WTC11 (cell line): Measurements from ENCODE around the gene PROCA1. TPM values are rescaled to one million over a fixed set of nuclear protein-coding genes. Genes with fewer than 3 reads are reported as not detected.

Experiments used
- CREB1 ChIP-seq: sonication (generic); formaldehyde crosslinking; IDR thresholded peaks from 2 replicates; pipeline ENCODE4 v1.8.0; 2023; ENCODE audit warnings: mild to moderate bottlenecking, missing genetic modification reagents
- EMX1 ChIP-seq: fragments of 250-450 bp; sonication (Bioruptor Pico); IDR thresholded peaks from 2 replicates; pipeline ENCODE4 v1.8.0; 2021; ENCODE audit warnings: mild to moderate bottlenecking
- ETV6 ChIP-seq: sonication (generic); formaldehyde crosslinking; IDR thresholded peaks from 2 replicates; pipeline ENCODE4 v1.8.1; 2022; ENCODE audit warnings: mild to moderate bottlenecking, missing genetic modification reagents
- FOXP1 ChIP-seq: sonication (generic); formaldehyde crosslinking; IDR thresholded peaks from 2 replicates; pipeline ENCODE4 v1.8.0; 2022; ENCODE audit warnings: missing genetic modification reagents, mild to moderate bottlenecking, moderate library complexity, borderline replicate concordance
- HMGA2 ChIP-seq: fragments of 250-450 bp; sonication (Bioruptor Pico); IDR thresholded peaks from 2 replicates; pipeline ENCODE4 v1.4.0; 2021; ENCODE audit warnings: mild to moderate bottlenecking, moderate library complexity
- JAZF1 ChIP-seq: fragments of 250-450 bp; sonication (Bioruptor Pico); IDR thresholded peaks from 2 replicates; pipeline ENCODE4 v1.9.0; 2021; ENCODE audit warnings: moderate library complexity, mild to moderate bottlenecking, inconsistent platforms
- KAT7 ChIP-seq: sonication (generic); formaldehyde crosslinking; IDR thresholded peaks from 2 replicates; pipeline ENCODE4 v1.8.1; 2023; ENCODE audit warnings: missing genetic modification reagents, mild to moderate bottlenecking, borderline replicate concordance
- MYBL2 ChIP-seq: sonication (generic); formaldehyde crosslinking; IDR thresholded peaks from 2 replicates; pipeline ENCODE4 v1.8.1; 2023; ENCODE audit warnings: mild to moderate bottlenecking, moderate library complexity, missing genetic modification reagents
- NFYB ChIP-seq: sonication (generic); formaldehyde crosslinking; conservative IDR thresholded peaks from 2 replicates; pipeline ENCODE4 v1.8.0; 2022; ENCODE audit warnings: low read depth, missing genetic modification reagents
- NR2C2 ChIP-seq: sonication (generic); formaldehyde crosslinking; IDR thresholded peaks from 2 replicates; pipeline ENCODE4 v1.8.0; 2022; ENCODE audit warnings: mild to moderate bottlenecking, missing genetic modification reagents
- RORB ChIP-seq: fragments of 250-450 bp; sonication (Bioruptor Pico); IDR thresholded peaks from 2 replicates; pipeline ENCODE4 v1.9.0; 2021; ENCODE audit warnings: mild to moderate bottlenecking
- SMAD3 ChIP-seq: sonication (generic); formaldehyde crosslinking; IDR thresholded peaks from 2 replicates; pipeline ENCODE4 v1.8.0; 2022; ENCODE audit warnings: missing genetic modification reagents, mild to moderate bottlenecking, borderline replicate concordance
- TEAD1 ChIP-seq: sonication (generic); formaldehyde crosslinking; IDR thresholded peaks from 2 replicates; pipeline ENCODE4 v1.8.0; 2022; ENCODE audit warnings: mild to moderate bottlenecking, missing genetic modification reagents
- TEAD4 ChIP-seq: sonication (generic); formaldehyde crosslinking; IDR thresholded peaks from 2 replicates; pipeline ENCODE4 v1.8.0; 2022; ENCODE audit warnings: mild to moderate bottlenecking, missing genetic modification reagents
- TP53 ChIP-seq: sonication (generic); formaldehyde crosslinking; IDR thresholded peaks from 2 replicates; pipeline ENCODE4 v1.8.1; 2023; ENCODE audit warnings: mild to moderate bottlenecking, missing genetic modification reagents
- ZBTB21 ChIP-seq: sonication (generic); formaldehyde crosslinking; IDR thresholded peaks from 2 replicates; pipeline ENCODE4 v1.8.1; 2023; ENCODE audit warnings: mild to moderate bottlenecking, missing genetic modification reagents, borderline replicate concordance
- ZNF121 ChIP-seq: sonication (generic); formaldehyde crosslinking; IDR thresholded peaks from 2 replicates; pipeline ENCODE4 v1.8.0; 2023; ENCODE audit warnings: missing genetic modification reagents
- ZNF281 ChIP-seq: sonication (generic); formaldehyde crosslinking; IDR thresholded peaks from 2 replicates; pipeline ENCODE4 v1.8.0; 2023; ENCODE audit warnings: mild to moderate bottlenecking, missing genetic modification reagents
- ZNF423 ChIP-seq: fragments of 250-450 bp; sonication (Bioruptor Pico); IDR thresholded peaks from 2 replicates; pipeline ENCODE4 v2.1.2; 2022; ENCODE audit warnings: mild to moderate bottlenecking, moderate library complexity
- total RNA-seq: library from RNA; stranded (reverse); gene quantifications from 3 replicates; pipeline ENCODE4 v1.2.3, GENCODE V29; 2021
- TF ChIP-seq, protein P1 (sequence below): fragments of 250-450 bp; sonication (Bioruptor Pico); IDR thresholded peaks from 2 replicates; pipeline ENCODE4 v1.9.0; 2021; ENCODE audit warnings: mild to moderate bottlenecking, borderline replicate concordance
- TF ChIP-seq, protein P2 (sequence below): sonication (generic); formaldehyde crosslinking; IDR thresholded peaks from 2 replicates; pipeline ENCODE4 v1.8.1; 2023; ENCODE audit warnings: mild to moderate bottlenecking, missing genetic modification reagents
- TF ChIP-seq, protein P3 (sequence below): sonication (generic); formaldehyde crosslinking; IDR thresholded peaks from 2 replicates; pipeline ENCODE4 v1.8.0; 2022; ENCODE audit warnings: mild to moderate bottlenecking, missing genetic modification reagents
- TF ChIP-seq, protein P4 (sequence below): sonication (generic); formaldehyde crosslinking; IDR thresholded peaks from 2 replicates; pipeline ENCODE4 v1.8.0; 2022; ENCODE audit warnings: mild to moderate bottlenecking, missing genetic modification reagents
- TF ChIP-seq, protein P5 (sequence below): sonication (generic); formaldehyde crosslinking; conservative IDR thresholded peaks from 2 replicates; pipeline ENCODE4 v1.8.1; 2023; ENCODE audit warnings: mild to moderate bottlenecking, low read depth, missing genetic modification reagents, moderate library complexity

Gene PROCA1
- total RNA-seq, 1 experiment from 2014 or later = 28.4 TPM

GRCh38 chr17:28710861-28711722, 596 bp downstream of the PROCA1 start (continued):
- TF ChIP-seq FOXP1 (CRISPR knock-in tag) (0 out of 2 replicates have a peak, but pooled peaks have one; percentile 48), NFYB (CRISPR knock-in tag) (peak; percentile 79), JAZF1 (no peak), ZNF121 (CRISPR knock-in tag) (no peak), EMX1 (peak; percentile 73; the same call in 1 of the 2 replicates), ETV6 (CRISPR knock-in tag) (peak; percentile 90), SMAD3 (CRISPR knock-in tag) (peak; percentile 54; the same call in 1 of the 2 replicates), ZNF281 (CRISPR knock-in tag) (no peak), KAT7 (CRISPR knock-in tag) (no peak; the same call in 1 of the 2 replicates), NR2C2 (no peak), ZBTB21 (0 out of 2 replicates have a peak, but pooled peaks have one; percentile 48), CREB1 (CRISPR knock-in tag) (no peak), TEAD1 (CRISPR knock-in tag) (peak; percentile 64; the same call in 1 of the 2 replicates), TEAD4 (CRISPR knock-in tag) (no peak), ZNF423 (CRISPR knock-in tag) (no peak), TP53 (CRISPR knock-in tag) (no peak), MYBL2 (CRISPR knock-in tag) (peak; percentile 83; the same call in 1 of the 2 replicates), HMGA2 (CRISPR knock-in tag) (no peak), RORB (no peak)
- TF ChIP-seq, protein P1, sequence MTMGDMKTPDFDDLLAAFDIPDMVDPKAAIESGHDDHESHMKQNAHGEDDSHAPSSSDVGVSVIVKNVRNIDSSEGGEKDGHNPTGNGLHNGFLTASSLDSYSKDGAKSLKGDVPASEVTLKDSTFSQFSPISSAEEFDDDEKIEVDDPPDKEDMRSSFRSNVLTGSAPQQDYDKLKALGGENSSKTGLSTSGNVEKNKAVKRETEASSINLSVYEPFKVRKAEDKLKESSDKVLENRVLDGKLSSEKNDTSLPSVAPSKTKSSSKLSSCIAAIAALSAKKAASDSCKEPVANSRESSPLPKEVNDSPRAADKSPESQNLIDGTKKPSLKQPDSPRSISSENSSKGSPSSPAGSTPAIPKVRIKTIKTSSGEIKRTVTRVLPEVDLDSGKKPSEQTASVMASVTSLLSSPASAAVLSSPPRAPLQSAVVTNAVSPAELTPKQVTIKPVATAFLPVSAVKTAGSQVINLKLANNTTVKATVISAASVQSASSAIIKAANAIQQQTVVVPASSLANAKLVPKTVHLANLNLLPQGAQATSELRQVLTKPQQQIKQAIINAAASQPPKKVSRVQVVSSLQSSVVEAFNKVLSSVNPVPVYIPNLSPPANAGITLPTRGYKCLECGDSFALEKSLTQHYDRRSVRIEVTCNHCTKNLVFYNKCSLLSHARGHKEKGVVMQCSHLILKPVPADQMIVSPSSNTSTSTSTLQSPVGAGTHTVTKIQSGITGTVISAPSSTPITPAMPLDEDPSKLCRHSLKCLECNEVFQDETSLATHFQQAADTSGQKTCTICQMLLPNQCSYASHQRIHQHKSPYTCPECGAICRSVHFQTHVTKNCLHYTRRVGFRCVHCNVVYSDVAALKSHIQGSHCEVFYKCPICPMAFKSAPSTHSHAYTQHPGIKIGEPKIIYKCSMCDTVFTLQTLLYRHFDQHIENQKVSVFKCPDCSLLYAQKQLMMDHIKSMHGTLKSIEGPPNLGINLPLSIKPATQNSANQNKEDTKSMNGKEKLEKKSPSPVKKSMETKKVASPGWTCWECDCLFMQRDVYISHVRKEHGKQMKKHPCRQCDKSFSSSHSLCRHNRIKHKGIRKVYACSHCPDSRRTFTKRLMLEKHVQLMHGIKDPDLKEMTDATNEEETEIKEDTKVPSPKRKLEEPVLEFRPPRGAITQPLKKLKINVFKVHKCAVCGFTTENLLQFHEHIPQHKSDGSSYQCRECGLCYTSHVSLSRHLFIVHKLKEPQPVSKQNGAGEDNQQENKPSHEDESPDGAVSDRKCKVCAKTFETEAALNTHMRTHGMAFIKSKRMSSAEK (CRISPR knock-in tag) = 0 out of 2 replicates have a peak, but pooled peaks have one; percentile 45
- TF ChIP-seq, protein P2, sequence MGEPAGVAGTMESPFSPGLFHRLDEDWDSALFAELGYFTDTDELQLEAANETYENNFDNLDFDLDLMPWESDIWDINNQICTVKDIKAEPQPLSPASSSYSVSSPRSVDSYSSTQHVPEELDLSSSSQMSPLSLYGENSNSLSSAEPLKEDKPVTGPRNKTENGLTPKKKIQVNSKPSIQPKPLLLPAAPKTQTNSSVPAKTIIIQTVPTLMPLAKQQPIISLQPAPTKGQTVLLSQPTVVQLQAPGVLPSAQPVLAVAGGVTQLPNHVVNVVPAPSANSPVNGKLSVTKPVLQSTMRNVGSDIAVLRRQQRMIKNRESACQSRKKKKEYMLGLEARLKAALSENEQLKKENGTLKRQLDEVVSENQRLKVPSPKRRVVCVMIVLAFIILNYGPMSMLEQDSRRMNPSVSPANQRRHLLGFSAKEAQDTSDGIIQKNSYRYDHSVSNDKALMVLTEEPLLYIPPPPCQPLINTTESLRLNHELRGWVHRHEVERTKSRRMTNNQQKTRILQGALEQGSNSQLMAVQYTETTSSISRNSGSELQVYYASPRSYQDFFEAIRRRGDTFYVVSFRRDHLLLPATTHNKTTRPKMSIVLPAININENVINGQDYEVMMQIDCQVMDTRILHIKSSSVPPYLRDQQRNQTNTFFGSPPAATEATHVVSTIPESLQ = no peak
- TF ChIP-seq, protein P3, sequence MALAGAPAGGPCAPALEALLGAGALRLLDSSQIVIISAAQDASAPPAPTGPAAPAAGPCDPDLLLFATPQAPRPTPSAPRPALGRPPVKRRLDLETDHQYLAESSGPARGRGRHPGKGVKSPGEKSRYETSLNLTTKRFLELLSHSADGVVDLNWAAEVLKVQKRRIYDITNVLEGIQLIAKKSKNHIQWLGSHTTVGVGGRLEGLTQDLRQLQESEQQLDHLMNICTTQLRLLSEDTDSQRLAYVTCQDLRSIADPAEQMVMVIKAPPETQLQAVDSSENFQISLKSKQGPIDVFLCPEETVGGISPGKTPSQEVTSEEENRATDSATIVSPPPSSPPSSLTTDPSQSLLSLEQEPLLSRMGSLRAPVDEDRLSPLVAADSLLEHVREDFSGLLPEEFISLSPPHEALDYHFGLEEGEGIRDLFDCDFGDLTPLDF = peak; percentile 33; the same call in 1 of the 2 replicates
- TF ChIP-seq, protein P4, sequence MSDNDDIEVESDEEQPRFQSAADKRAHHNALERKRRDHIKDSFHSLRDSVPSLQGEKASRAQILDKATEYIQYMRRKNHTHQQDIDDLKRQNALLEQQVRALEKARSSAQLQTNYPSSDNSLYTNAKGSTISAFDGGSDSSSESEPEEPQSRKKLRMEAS (CRISPR knock-in tag) = peak; percentile 94
- TF ChIP-seq, protein P5, sequence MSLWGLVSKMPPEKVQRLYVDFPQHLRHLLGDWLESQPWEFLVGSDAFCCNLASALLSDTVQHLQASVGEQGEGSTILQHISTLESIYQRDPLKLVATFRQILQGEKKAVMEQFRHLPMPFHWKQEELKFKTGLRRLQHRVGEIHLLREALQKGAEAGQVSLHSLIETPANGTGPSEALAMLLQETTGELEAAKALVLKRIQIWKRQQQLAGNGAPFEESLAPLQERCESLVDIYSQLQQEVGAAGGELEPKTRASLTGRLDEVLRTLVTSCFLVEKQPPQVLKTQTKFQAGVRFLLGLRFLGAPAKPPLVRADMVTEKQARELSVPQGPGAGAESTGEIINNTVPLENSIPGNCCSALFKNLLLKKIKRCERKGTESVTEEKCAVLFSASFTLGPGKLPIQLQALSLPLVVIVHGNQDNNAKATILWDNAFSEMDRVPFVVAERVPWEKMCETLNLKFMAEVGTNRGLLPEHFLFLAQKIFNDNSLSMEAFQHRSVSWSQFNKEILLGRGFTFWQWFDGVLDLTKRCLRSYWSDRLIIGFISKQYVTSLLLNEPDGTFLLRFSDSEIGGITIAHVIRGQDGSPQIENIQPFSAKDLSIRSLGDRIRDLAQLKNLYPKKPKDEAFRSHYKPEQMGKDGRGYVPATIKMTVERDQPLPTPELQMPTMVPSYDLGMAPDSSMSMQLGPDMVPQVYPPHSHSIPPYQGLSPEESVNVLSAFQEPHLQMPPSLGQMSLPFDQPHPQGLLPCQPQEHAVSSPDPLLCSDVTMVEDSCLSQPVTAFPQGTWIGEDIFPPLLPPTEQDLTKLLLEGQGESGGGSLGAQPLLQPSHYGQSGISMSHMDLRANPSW = no peak
